C4-2B (cell line): ENCODE data around the gene DENND2D.

Experiments
- ZFX ChIP-seq: fragments of 450-650 bp; IDR thresholded peaks from 2 replicates; pipeline ENCODE4 v1.6.1; 2017
- TF ChIP-seq, protein P1 (sequence below): fragments of 450-650 bp; conservative IDR thresholded peaks from 2 replicates; pipeline ENCODE4 v1.5.1; 2017; ENCODE audit warnings: mild to moderate bottlenecking

GRCh38 chr1:111212634-111213335, 12.3 kb upstream of the DENND2D start:
- TF ChIP-seq, protein P1, sequence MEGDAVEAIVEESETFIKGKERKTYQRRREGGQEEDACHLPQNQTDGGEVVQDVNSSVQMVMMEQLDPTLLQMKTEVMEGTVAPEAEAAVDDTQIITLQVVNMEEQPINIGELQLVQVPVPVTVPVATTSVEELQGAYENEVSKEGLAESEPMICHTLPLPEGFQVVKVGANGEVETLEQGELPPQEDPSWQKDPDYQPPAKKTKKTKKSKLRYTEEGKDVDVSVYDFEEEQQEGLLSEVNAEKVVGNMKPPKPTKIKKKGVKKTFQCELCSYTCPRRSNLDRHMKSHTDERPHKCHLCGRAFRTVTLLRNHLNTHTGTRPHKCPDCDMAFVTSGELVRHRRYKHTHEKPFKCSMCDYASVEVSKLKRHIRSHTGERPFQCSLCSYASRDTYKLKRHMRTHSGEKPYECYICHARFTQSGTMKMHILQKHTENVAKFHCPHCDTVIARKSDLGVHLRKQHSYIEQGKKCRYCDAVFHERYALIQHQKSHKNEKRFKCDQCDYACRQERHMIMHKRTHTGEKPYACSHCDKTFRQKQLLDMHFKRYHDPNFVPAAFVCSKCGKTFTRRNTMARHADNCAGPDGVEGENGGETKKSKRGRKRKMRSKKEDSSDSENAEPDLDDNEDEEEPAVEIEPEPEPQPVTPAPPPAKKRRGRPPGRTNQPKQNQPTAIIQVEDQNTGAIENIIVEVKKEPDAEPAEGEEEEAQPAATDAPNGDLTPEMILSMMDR, result no peak
- TF ChIP-seq ZFX, result no peak
